Stimulated activated memory B cell treated with anti-CD40 and anti-IgM and Interleukin-4, amounts not matched to agents 10 μg/mL and 1 μg/mL and 100 μg/mL, for 72 hours (primary cell): ENCODE data around the gene DIPK1C.

Source experiments
- ATAC-seq: fragments of 150-1000 bp; cut with Tn5 transposase; 2 replicates; pipeline ENCODE4 v1.10.0; 2021
- H3K27ac Mint-ChIP-seq: one replicate; pipeline ENCODE4 v1.8.0; 2022; ENCODE audit warnings: mild to moderate bottlenecking, mixed read lengths
- H3K27me3 Mint-ChIP-seq: one replicate; pipeline ENCODE4 v1.8.0; 2022; ENCODE audit warnings: mixed read lengths
- H3K36me3 Mint-ChIP-seq: one replicate; pipeline ENCODE4 v1.8.0; 2022; ENCODE audit warnings: mixed read lengths
- H3K4me1 Mint-ChIP-seq: one replicate; pipeline ENCODE4 v1.8.0; 2022; ENCODE audit warnings: mixed read lengths
- H3K4me3 Mint-ChIP-seq: one replicate; pipeline ENCODE4 v1.8.0; 2022; ENCODE audit warnings: mild to moderate bottlenecking, moderate library complexity, mixed read lengths
- H3K9me3 Mint-ChIP-seq: one replicate; pipeline ENCODE4 v1.8.0; 2022; ENCODE audit warnings: mixed read lengths

DIPK1C gene

DNA sequence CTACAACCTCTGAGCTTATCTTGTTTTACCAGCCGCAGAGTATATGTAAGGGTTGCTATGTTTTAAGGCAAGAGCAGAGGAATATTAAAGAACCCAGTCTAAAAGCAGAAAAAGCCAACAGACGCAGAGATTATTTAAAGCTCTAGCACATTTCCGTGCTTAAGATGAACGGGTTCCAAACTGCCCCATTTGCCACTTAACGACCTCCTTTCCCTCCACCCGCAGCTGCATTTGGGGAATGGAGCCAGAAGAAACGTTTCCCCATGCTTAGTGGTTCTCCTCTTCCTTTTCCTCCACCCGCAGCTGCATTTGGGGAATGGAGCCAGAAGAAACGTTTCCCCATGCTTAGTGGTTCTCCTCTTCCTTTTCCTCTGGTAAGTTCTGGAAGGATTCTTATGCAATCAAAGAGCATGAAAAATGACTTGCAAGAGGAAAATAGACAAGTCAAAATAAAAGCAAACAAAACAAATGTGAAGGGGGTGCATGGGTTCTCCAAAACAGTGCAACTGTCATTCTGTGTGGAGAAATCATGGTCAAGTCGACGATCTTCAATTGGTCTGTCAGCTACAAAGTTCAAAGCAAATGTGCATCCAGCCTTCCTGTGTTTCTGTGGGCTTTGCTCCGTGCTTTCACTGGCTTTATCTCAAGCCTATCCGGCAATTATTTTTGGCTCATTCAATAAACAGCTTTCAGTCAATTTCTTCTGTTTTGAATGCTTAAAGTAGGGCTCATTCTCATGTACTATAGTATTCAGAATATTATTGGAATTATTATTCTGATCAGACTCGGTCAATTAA, 57.8 kb downstream of the DIPK1C start:
- Mint-ChIP-seq H3K36me3 (no peaks in the 10 kb centered on the region), H3K4me3 (no peak overlapping the region), H3K9me3 (no peaks in the 10 kb centered on the region), H3K4me1 (no peaks in the 10 kb centered on the region), H3K27ac (no peak overlapping the region), H3K27me3 (peaks cover 30% of the 10 kb centered on the region)
- no peak for ATAC-seq

- H3K4me1 Mint-ChIP-seq = no peaks in the 10 kb centered on the region
- H3K36me3 Mint-ChIP-seq = no peaks in the 10 kb centered on the region
- H3K4me3 Mint-ChIP-seq = no peak overlapping the region
- H3K27ac Mint-ChIP-seq = no peak overlapping the region
- ATAC-seq = no peak
- peaks cover 42% of the 10 kb centered on the region for H3K27me3 Mint-ChIP-seq
- no peaks in the 10 kb centered on the region for H3K9me3 Mint-ChIP-seq
Observed at GRCh38 chr18:74397572-74397971, 59.5 kb downstream of the DIPK1C start.

GRCh38 chr18:74396171-74397169, 60.6 kb downstream of the DIPK1C start:
- ATAC-seq = no peak

GRCh38 chr18:74395648-74396154, 61.4 kb downstream of the DIPK1C start:
- peaks cover 46% of the 10 kb centered on the region for H3K27me3 Mint-ChIP-seq
- H3K36me3 Mint-ChIP-seq = no peaks in the 10 kb centered on the region
- H3K4me3 Mint-ChIP-seq = no peak overlapping the region
- ATAC-seq = no peak
- H3K9me3 Mint-ChIP-seq = no peaks in the 10 kb centered on the region
- H3K4me1 Mint-ChIP-seq = no peaks in the 10 kb centered on the region
- H3K27ac Mint-ChIP-seq = no peak overlapping the region

More at GRCh38 chr18:74396171-74397169, 60.6 kb downstream of the DIPK1C start:
- Mint-ChIP-seq H3K36me3 (no peaks in the 10 kb centered on the region), H3K9me3 (no peaks in the 10 kb centered on the region), H3K27me3 (peaks cover 46% of the 10 kb centered on the region), H3K4me3 (no peak overlapping the region), H3K27ac (no peak overlapping the region), H3K4me1 (no peaks in the 10 kb centered on the region)

- H3K27ac Mint-ChIP-seq = no peak overlapping the region
- no peaks in the 10 kb centered on the region for H3K9me3 Mint-ChIP-seq
- no peaks in the 10 kb centered on the region for H3K4me1 Mint-ChIP-seq
- no peak for ATAC-seq
- no peak overlapping the region for H3K4me3 Mint-ChIP-seq
- no peaks in the 10 kb centered on the region for H3K36me3 Mint-ChIP-seq
- peaks cover 42% of the 10 kb centered on the region for H3K27me3 Mint-ChIP-seq
Observed at GRCh38 chr18:74395006-74395405, 62.1 kb downstream of the DIPK1C start.

- H3K9me3 Mint-ChIP-seq = no peaks in the 10 kb centered on the region
- H3K27me3 Mint-ChIP-seq = peaks cover 37% of the 10 kb centered on the region
- H3K4me1 Mint-ChIP-seq = no peaks in the 10 kb centered on the region
- ATAC-seq = no peak
- no peak overlapping the region for H3K4me3 Mint-ChIP-seq
- H3K27ac Mint-ChIP-seq = no peak overlapping the region
- H3K36me3 Mint-ChIP-seq = no peaks in the 10 kb centered on the region
Observed at GRCh38 chr18:74392323-74392722, 64.8 kb downstream of the DIPK1C start.

DNA sequence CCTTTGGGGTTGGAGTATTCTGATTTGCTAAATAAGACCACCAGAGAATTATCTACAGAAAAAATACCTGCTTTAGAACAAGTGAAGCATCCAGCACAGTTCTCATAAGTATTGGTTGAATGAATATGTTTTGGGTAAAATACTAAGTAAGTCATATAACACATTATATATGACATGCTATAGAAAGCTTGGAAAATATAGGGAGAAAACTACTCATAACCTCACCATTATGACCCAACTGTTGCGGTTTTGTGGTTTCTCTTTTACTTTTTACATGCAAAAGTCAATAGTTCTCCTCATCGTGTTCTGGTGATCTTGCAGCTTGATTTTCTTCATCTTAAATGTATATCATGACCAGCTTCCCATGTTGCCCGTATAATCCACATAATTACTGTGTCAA, 66.2 kb downstream of the DIPK1C start:
- peaks cover 35% of the 10 kb centered on the region for H3K27me3 Mint-ChIP-seq
- no peak for ATAC-seq

DNA sequence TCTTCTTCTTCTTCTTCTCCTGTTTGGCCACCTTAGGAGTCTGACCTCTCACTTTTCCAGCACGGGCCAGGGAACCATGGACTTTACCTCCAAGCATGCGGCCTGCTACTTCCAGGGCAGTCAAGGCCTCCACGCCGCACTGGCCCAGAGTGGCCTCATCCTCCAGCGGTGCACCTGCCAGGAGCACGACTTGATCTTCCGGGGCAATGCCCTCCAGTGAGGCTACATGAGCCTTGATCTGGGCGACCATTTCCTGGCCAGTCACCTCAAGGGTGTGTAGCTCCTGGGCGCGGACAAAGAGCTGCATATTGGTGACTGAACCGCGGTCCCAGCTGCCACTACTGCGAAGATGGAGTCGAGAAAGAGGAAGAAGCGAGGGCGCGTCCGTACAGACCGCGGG, 67.1 kb downstream of the DIPK1C start:
- Mint-ChIP-seq H3K4me3 (no peak overlapping the region), H3K27me3 (peaks cover 29% of the 10 kb centered on the region), H3K4me1 (no peaks in the 10 kb centered on the region), H3K36me3 (no peaks in the 10 kb centered on the region), H3K9me3 (no peaks in the 10 kb centered on the region), H3K27ac (no peak overlapping the region)
- no peak for ATAC-seq

More for the DNA sequence above, 66.2 kb downstream of the DIPK1C start:
- Mint-ChIP-seq H3K9me3 (no peaks in the 10 kb centered on the region), H3K27ac (no peak overlapping the region), H3K36me3 (no peaks in the 10 kb centered on the region), H3K4me3 (no peak overlapping the region), H3K4me1 (no peaks in the 10 kb centered on the region)

DNA sequence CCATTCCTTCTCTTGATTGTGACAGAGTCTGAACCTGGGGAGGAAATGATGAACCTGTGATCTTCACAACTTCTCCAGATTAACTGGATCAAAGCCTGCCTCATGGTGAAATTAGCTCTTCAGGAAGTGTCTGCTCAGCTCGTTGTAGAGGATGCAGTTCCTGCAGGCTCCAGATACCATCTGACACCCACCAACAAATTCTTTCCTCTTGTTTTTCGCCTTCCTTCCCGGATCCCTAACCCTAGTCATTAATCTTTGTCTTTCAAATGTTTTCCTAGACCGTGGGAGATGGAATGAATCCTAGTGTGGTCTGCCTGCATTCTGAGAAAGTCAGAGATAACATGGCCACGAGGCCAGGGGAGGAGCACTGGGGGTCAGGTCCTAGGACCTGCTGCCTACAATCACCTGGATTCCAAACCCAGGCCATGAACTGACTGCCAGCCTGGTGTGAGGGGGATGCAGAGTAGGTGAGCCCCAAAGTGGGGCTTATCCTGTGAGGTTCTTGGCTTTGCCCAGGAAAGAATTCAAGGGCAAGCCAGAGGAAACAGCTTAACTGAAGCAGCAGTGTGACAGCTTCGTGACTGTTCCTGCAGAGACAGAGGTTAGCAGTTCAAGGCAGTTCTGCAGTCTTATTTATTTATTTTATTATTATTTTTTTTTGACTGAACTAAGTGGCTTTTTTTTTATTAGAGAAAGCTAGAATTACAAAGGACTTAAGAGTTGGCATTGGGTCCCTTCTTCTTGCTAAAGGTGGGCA, 67.8 kb downstream of the DIPK1C start:
- no peaks in the 10 kb centered on the region for H3K36me3 Mint-ChIP-seq
- H3K9me3 Mint-ChIP-seq = no peaks in the 10 kb centered on the region
- H3K27me3 Mint-ChIP-seq = peaks cover 29% of the 10 kb centered on the region
- no peak overlapping the region for H3K27ac Mint-ChIP-seq
- no peak for ATAC-seq
- H3K4me3 Mint-ChIP-seq = no peak overlapping the region
- no peaks in the 10 kb centered on the region for H3K4me1 Mint-ChIP-seq

GRCh38 chr18:74388227-74388626, 68.9 kb downstream of the DIPK1C start:
- no peak for ATAC-seq
- Mint-ChIP-seq H3K36me3 (no peaks in the 10 kb centered on the region), H3K27ac (no peak overlapping the region), H3K9me3 (no peaks in the 10 kb centered on the region), H3K27me3 (peaks cover 23% of the 10 kb centered on the region), H3K4me1 (no peaks in the 10 kb centered on the region), H3K4me3 (no peak overlapping the region)

DNA sequence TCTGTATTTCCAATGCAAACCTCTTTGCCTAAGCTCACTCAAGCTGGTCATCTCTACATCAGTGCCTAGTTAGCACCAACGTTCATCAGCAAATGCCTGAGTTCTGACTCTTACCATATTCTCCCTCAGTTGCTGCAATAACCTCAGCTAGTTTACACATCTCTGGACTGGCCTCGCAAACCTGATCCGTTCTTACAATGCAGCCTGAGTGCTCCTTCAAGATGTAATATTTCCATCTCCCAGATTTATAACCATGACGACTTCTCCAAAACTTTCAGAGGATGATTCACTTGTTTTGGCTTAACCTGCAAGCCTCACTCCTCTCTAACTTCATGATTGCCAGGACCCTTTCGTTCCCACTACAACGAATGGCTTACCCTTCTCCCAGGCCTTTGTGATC, 69.7 kb downstream of the DIPK1C start:
- no peaks in the 10 kb centered on the region for H3K9me3 Mint-ChIP-seq
- H3K4me3 Mint-ChIP-seq = no peak overlapping the region
- peaks cover 23% of the 10 kb centered on the region for H3K27me3 Mint-ChIP-seq
- no peaks in the 10 kb centered on the region for H3K4me1 Mint-ChIP-seq
- no peaks in the 10 kb centered on the region for H3K36me3 Mint-ChIP-seq
- no peak for ATAC-seq
- no peak overlapping the region for H3K27ac Mint-ChIP-seq
